ENCODE measurements around the gene ACBD6. TPM values are rescaled to one million over a fixed set of nuclear protein-coding genes. Genes with fewer than 3 reads are reported as not detected.

Gene ACBD6
- total and polyA plus RNA-seq, 7 donors, result 12.6 to 20.4 (median 17.3) TPM

DNA sequence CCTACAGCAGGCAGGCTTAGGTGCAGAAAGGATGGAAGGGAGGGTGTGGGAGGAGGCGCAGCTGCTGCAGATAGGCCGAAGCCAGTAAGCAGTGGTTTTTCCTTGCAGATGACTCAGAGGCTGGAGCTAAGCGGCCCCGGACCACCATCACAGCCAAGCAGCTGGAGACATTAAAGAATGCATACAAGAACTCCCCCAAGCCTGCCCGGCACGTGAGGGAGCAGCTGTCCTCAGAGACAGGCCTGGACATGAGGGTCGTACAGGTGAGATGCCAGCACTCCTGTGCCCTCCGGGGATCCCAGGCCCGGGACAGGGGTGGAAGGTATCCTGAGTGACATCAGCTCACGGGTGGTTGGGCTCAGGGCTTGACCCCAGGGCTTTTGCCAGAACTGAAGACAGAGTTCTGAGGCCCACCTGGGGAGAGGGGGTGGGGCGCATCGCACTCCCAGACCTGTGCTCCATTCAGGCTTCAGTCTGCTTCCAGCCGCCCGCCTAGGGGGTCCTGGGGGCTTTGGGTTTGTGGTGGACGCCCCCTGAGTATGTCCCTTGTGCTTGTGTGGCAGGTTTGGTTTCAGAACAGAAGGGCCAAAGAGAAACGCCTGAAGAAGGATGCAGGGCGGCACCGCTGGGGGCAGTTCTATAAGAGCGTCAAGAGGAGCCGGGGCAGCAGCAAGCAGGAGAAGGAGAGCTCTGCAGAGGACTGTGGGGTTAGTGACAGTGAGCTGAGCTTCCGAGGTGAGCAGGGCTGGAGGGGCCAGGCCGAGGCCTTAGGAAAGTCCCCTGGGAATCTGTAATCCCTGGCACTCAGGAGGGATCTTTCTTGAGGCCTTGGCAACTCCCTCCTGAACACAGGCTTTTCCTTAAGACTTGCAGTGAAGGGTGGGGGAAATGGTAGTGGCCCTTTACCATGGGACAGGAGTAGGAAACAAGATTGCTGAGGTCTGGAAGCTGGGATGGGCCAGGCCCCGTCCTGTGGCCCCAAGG is 230.8 kb downstream of the ACBD6 start:
- ATAC-seq (no peak), DNase-seq (no peak)
- H3K27me3 ChIP-seq (ENCODE audit: insufficient read depth in 3 of 3, low read length in 2 of 3), result no peaks in the 10 kb centered on the region
- no peaks in the 10 kb centered on the region for H3K4me1 ChIP-seq
- WGBS, 3 donors, result 74 to 79% (median 76%) methylated on average over 22 to 23 of the region's 23 CpGs
- TF ChIP-seq, protein P1, sequence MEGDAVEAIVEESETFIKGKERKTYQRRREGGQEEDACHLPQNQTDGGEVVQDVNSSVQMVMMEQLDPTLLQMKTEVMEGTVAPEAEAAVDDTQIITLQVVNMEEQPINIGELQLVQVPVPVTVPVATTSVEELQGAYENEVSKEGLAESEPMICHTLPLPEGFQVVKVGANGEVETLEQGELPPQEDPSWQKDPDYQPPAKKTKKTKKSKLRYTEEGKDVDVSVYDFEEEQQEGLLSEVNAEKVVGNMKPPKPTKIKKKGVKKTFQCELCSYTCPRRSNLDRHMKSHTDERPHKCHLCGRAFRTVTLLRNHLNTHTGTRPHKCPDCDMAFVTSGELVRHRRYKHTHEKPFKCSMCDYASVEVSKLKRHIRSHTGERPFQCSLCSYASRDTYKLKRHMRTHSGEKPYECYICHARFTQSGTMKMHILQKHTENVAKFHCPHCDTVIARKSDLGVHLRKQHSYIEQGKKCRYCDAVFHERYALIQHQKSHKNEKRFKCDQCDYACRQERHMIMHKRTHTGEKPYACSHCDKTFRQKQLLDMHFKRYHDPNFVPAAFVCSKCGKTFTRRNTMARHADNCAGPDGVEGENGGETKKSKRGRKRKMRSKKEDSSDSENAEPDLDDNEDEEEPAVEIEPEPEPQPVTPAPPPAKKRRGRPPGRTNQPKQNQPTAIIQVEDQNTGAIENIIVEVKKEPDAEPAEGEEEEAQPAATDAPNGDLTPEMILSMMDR (IDR thresholded peaks at IDR 0.05), result no peak
- intact Hi-C loops (cut with DNase I), result no loop called here
- no peaks in the 10 kb centered on the region for H3K9me3 ChIP-seq
- H3K27ac ChIP-seq, result no peak overlapping the region
- H3K4me3 ChIP-seq, result no peak overlapping the region
- no peaks in the 10 kb centered on the region for H3K36me3 ChIP-seq (ENCODE audit: insufficient read depth in 1 of 2, low read depth in 1 of 2)

DNA sequence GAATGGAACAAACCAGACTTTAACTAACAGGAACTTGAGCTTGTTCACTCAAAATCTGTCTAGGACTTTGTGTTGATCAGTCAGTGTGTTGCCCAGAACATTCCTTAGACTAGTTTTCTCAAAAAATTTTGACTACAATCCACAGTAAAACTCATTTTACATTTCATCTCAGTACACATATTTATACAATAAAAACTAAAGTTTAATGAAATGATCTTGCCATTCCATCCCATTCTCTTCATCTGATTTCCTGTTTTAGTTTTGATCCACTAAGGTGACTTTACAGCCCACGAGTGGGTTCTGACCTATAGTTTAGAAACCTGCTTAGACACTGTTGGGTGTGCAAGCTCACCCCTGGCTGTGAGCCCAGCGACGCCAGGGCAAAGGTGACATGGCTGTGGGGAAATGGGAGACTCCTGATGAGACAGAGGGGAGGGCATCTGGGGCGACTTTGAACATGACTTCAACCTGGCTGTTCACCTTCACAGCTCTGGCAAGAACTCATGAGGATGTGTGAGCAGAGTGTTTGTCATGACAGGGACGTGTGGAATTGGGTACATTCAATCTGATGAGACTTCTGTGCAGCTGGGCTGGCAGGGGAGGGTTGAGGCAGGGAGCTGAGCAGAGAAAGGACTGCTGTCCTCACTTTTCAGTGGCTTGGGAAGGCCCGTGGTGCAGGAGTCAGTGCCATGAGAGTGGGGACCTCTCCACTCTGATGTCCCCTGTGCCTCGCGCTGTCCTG is 231.7 kb downstream of the ACBD6 start:
- intact Hi-C loops (cut with DNase I), result no loop called here
- ATAC-seq (no peak), DNase-seq (no peak)

DNA sequence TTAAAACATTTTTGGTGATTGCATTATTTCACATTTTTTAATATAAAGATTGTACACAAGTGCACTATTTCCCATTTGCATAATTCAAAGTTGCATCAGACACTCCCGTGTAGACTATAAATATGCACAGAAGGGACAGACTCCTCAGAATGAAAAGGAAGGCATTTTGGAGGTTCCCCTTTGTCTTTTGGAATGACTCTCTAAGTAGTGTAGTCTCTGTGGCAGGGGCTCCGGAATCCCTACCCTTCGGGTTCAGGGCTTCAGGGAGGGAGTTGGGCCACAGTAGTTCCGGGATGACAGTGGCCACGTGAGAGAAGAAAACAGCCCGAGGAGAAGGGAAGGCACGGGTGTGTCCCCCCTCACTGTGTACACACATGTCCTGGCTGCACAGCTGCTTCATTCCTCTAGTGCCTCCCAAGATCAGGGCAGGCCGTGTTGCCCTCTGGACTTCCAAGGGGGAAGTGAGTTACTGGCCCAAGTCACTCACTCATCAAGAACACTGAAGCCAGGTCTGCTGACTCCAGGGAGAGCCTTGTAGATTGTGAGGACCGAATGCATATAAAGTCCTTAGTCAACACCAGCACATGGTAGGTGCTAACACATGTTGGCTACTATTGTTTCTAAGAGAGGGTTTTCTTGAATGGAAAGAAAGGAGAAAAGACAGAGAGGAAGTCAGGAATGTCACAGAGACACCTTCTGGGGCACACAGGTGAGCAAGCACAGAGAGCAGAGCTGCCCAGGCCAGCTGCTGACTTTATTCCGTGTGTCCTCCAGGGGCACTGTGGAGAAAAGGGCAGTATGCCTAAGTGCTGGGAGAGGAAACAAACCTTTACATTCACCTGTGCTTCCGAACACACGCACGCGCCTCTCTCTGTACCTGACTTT is 232.5 kb downstream of the ACBD6 start:
- Histone ChIP-seq H3K9me3 (no peaks in the 10 kb centered on the region), H3K27ac (no peak overlapping the region), H3K36me3 (ENCODE audit: insufficient read depth in 1 of 2, low read depth in 1 of 2) (no peaks in the 10 kb centered on the region), H3K4me3 (no peak overlapping the region), H3K4me1 (no peaks in the 10 kb centered on the region), H3K27me3 (ENCODE audit: insufficient read depth in 3 of 3, low read length in 2 of 3) (no peaks in the 10 kb centered on the region)
- TF ChIP-seq, protein P1 (IDR thresholded peaks at IDR 0.05), result no peak
- intact Hi-C loops (cut with DNase I), result no loop called here
- ATAC-seq (peak in 2 of 4 donors; percentile 17 to 30), DNase-seq (no peak)
- WGBS, 3 donors, result 70 to 73% (median 72%) methylated on average over 14 of the region's 14 CpGs

More for the DNA sequence above, 231.7 kb downstream of the ACBD6 start:
- H3K9me3 ChIP-seq, result no peaks in the 10 kb centered on the region
- 68 to 73% (median 70%) methylated on average over 8 of the region's 8 CpGs for WGBS, 3 donors
- no peaks in the 10 kb centered on the region for H3K4me1 ChIP-seq
- no peaks in the 10 kb centered on the region for H3K27me3 ChIP-seq (ENCODE audit: insufficient read depth in 3 of 3, low read length in 2 of 3)
- TF ChIP-seq, protein P1 (IDR thresholded peaks at IDR 0.05), result no peak
- H3K36me3 ChIP-seq (ENCODE audit: insufficient read depth in 1 of 2, low read depth in 1 of 2), result no peaks in the 10 kb centered on the region
- no peak overlapping the region for H3K4me3 ChIP-seq
- no peak overlapping the region for H3K27ac ChIP-seq

DNA sequence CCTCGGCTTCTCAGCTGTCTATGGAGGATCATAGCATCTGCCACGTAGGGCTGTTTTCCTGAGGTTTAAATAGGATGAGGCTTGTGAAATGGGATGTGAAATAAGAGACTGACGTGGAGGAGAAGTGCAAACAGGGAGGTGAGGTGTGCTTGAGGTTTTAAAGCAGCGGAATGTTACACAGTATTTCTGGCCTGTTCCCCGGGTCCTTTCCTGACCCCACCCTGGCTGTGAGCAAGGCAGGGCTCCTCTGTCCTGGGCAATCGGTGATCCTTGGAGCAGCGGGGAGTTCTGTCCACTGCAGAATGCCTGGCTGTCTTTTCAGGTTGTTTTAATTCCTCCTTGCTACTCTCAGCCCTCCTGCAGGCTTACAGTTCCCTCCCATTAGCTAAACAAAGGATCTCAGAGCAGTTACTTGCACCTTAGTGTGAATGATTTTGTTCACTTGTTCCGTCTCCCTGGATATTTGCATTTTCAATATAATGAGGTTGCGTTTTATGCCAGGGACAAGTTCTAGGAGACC is 233.8 kb downstream of the ACBD6 start:
- WGBS, 3 donors, result 61 to 65% (median 63%) methylated on average over 9 of the region's 9 CpGs
- Histone ChIP-seq H3K27me3 (ENCODE audit: insufficient read depth in 3 of 3, low read length in 2 of 3) (no peaks in the 10 kb centered on the region), H3K4me3 (no peak overlapping the region), H3K27ac (no peak overlapping the region), H3K4me1 (no peaks in the 10 kb centered on the region), H3K9me3 (no peaks in the 10 kb centered on the region), H3K36me3 (ENCODE audit: insufficient read depth in 1 of 2, low read depth in 1 of 2) (no peaks in the 10 kb centered on the region)
- DNase-seq, result no peak
- TF ChIP-seq, protein P1 (IDR thresholded peaks at IDR 0.05), result no peak
- ATAC-seq, result no peak
- intact Hi-C loops (cut with DNase I), result no loop called here
